ENCODE measurements around the gene MAP1S. TPM values are rescaled to one million over a fixed set of nuclear protein-coding genes. Genes with fewer than 3 reads are reported as not detected.
"Not testable (repeated sequence)": the region's sequence is repeated elsewhere in the genome, so short reads cannot be mapped to it uniquely, and the experiment has no call there.

MAP1S gene
- total RNA-seq, 1 donor from 2014 or later: 8.9 TPM

DNA sequence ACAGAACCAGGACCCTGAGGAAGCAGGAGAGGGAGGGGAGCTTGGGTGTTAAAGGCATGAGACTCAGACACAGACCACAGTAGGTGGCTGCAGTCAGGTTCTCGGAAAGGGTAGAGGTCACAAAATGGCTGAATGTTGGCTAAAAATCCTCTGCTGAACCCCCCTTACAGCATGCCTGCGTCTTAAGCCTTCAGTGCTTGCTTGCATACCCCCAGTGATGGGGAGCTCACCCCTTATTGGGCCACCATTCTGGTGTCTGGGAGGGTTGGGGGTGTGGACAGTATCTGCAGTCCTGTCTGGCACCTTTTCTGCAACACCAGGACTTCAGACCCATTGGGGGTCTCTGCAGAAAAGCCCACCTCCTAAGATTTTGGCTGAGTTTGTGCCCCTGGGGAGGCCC, 61.5 kb downstream of the MAP1S start:
- Histone ChIP-seq H3K36me3 (no peaks in the 10 kb centered on the region), H4K20me1 (ENCODE audit: low read depth) (peaks cover 18% of the 10 kb centered on the region), H3F3A (ENCODE audit: low read depth) (peaks cover 7% of the 10 kb centered on the region), H3K4me1 (peaks cover 5% of the 10 kb centered on the region), H3K9ac (no peak overlapping the region), H3K9me3 (ENCODE audit: low read depth) (no peaks in the 10 kb centered on the region), H3K79me2 (ENCODE audit: low read depth) (no peaks in the 10 kb centered on the region), H3K4me3 (no peak overlapping the region), H3K27me3 (no peaks in the 10 kb centered on the region), H2AFZ (replicated peaks) (no peak overlapping the region), H3K4me2 (no peak overlapping the region), H3K27ac (no peak overlapping the region)
- Mint-ChIP-seq H3K36me3 (peaks cover 10% of the 10 kb centered on the region), H3K4me1 (peaks cover 23% of the 10 kb centered on the region), H3K27me3 (ENCODE audit: insufficient read depth, low read depth) (peaks cover 7% of the 10 kb centered on the region), H3K9me3 (no peaks in the 10 kb centered on the region), H3K27ac (no peak overlapping the region), H3K4me3 (no peak overlapping the region)
- DNase-seq (ENCODE audit: low spot score): no peak
- TF ChIP-seq EZH2phosphoT487 (IDR thresholded peaks at IDR 0.05): no peak

DNA sequence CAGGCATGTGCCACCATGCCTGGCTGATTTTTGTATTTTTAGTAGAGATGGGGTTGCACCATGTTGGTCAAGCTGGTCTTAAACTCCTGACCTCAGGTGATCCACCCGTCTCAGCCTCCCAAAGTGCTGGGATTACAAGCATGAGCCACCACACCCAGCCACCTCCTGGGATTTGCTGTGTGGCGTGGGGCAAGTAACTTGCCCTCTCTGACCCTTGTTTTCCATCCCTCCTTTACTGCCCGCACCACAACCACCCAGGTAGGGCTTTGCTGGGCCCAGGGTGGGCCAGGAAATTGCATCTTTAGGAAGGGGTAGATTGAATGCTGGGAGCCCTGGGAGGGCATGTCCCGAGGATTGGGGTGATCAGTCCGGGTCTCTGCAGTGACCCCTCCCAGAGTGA, 64.4 kb downstream of the MAP1S start:
- H3K4me1 Mint-ChIP-seq: peaks cover 15% of the 10 kb centered on the region
- not testable (repeated sequence) for H3K9me3 ChIP-seq (ENCODE audit: low read depth); H3K79me2 ChIP-seq (ENCODE audit: low read depth); DNase-seq (ENCODE audit: low spot score); H3K27me3 ChIP-seq; H3F3A ChIP-seq (ENCODE audit: low read depth); H3K4me1 ChIP-seq; H3K9me3 Mint-ChIP-seq; H3K36me3 ChIP-seq; H3K4me3 Mint-ChIP-seq; H3K4me3 ChIP-seq; H3K9ac ChIP-seq; H3K27ac Mint-ChIP-seq; H3K27ac ChIP-seq; H2AFZ ChIP-seq (replicated peaks); H3K4me2 ChIP-seq; H3K27me3 Mint-ChIP-seq (ENCODE audit: insufficient read depth, low read depth)
- H3K36me3 Mint-ChIP-seq: peaks cover 10% of the 10 kb centered on the region
- peaks cover 18% of the 10 kb centered on the region for H4K20me1 ChIP-seq (ENCODE audit: low read depth)

Other genes starting within 250 kb of the MAP1S start
- 13.9 and 22.4 TPM in 2 replicates for gene SLC27A1, start 249.0 kb upstream of the MAP1S start, total RNA-seq (ENCODE audit: low replicate concordance)
- 22.8 and 86.0 TPM in 2 replicates for gene PGLS, start 207.8 kb upstream of the MAP1S start, total RNA-seq (ENCODE audit: low replicate concordance)
- gene COLGALT1, start 163.8 kb upstream of the MAP1S start, total RNA-seq (ENCODE audit: low replicate concordance): 38.4 and 60.3 TPM in 2 replicates
- 0.77 and 1.3 TPM in 2 replicates for gene UNC13A, start 31.1 kb upstream of the MAP1S start, total RNA-seq (ENCODE audit: low replicate concordance)
- gene FCHO1, start 32.0 kb downstream of the MAP1S start, total RNA-seq (ENCODE audit: low replicate concordance): 15.5 and 29.8 TPM in 2 replicates
- not detected in 2 replicates for gene B3GNT3, start 75.7 kb downstream of the MAP1S start, total RNA-seq (ENCODE audit: low replicate concordance)
- 0.37 TPM in 1 of 2 replicates, not detected in the other for gene INSL3, start 102.0 kb downstream of the MAP1S start, total RNA-seq (ENCODE audit: low replicate concordance)
- gene JAK3, start 128.5 kb downstream of the MAP1S start, total RNA-seq (ENCODE audit: low replicate concordance): 3.4 and 3.9 TPM in 2 replicates
- gene RPL18A, start 140.4 kb downstream of the MAP1S start, total RNA-seq (ENCODE audit: low replicate concordance): 975 and 1,520 TPM in 2 replicates
- gene SLC5A5, start 152.5 kb downstream of the MAP1S start, total RNA-seq (ENCODE audit: low replicate concordance): 0.37 and 0.51 TPM in 2 replicates
- 23.3 and 54.9 TPM in 2 replicates for gene CCDC124, start 213.5 kb downstream of the MAP1S start, total RNA-seq (ENCODE audit: low replicate concordance)
- gene KCNN1, start 247.6 kb downstream of the MAP1S start, total RNA-seq (ENCODE audit: low replicate concordance): 1.8 and 5.5 TPM in 2 replicates